GM12878 (cell line): Measurements from ENCODE around the gene CYP4A22. TPM values are rescaled to one million over a fixed set of nuclear protein-coding genes. Genes with fewer than 3 reads are reported as not detected.
"Not testable (repeated sequence)": the region's sequence is repeated elsewhere in the genome, so short reads cannot be mapped to it uniquely, and the experiment has no call there.

ENCODE experiments used
- ATAC-seq: fragments of 200-7000 bp; cut with Tn5 transposase; 3 replicates; pipeline ENCODE4 v1.9.1; 2020; ENCODE audit warnings: mild to moderate bottlenecking, moderate library complexity
- BruUV-seq: library from RNA; stranded (reverse); fragments of 400-500 nt; replicated peaks from 2 replicates; lab custom pipeline; 2021; lab: Mats Ljungman, UMichigan
- CTCF ChIA-PET: fragments of 300-600 bp; sonication (Branson Sonifier 250); formaldehyde crosslinking; extraction: SDS; loops from one replicate; lab custom pipeline; 2021; ENCODE audit warnings: inconsistent platforms; lab: Yijun Ruan, JAX
- POLR2A ChIA-PET: fragments of 350-600 bp; formaldehyde crosslinking; extraction: SDS; loops from one replicate; lab custom pipeline; 2021; ENCODE audit warnings: inconsistent platforms; lab: Charles Lee
- RAD21 ChIA-PET: fragments of 300-600 bp; sonication (Branson Sonifier 250); formaldehyde crosslinking; loops from one replicate; lab custom pipeline; 2023; ENCODE audit warnings: antibody characterized with exemption; ENCODE audit not compliant: unreplicated experiment; lab: Charles Lee
- SMC1A ChIA-PET: fragments of 300-600 bp; sonication (Branson Sonifier 250); formaldehyde crosslinking; loops from one replicate; lab custom pipeline; 2023; ENCODE audit not compliant: unreplicated experiment, uncharacterized antibody; lab: Charles Lee
- DNase-seq: peaks from one replicate; pipeline ENCODE4 v3.0.0-alpha.2; 2011; ENCODE audit warnings: low read depth, low spot score
- FAIRE-seq: peaks from 3 replicates; lab custom pipeline; 2011; peaks lifted over from hg19 to GRCh38; lab: Jason Lieb, UNC
- H2AFZ ChIP-seq: 2 replicates; pipeline ENCODE4 v1.6.0; 2011; ENCODE audit warnings: low read depth, low read length, control low read depth; ENCODE audit not compliant: control insufficient read depth
- H3K27ac ChIP-seq: 2 replicates; pipeline ENCODE4 v1.5.1; 2011; ENCODE audit warnings: control low read depth; ENCODE audit not compliant: control insufficient read depth, insufficient read depth
- H3K27me3 ChIP-seq, 2 experiments: replicated peaks in 1 of 2; 2 replicates each; pipeline versions ENCODE4 v1.6.0 to v1.6.1; 2011; ENCODE audit warnings: low read length in 1 of 2; ENCODE audit not compliant: control insufficient read depth in 2 of 2, insufficient read depth in 2 of 2
- H3K36me3 ChIP-seq, 2 experiments: 2 replicates each; pipeline ENCODE4 v1.5.1; 2011; ENCODE audit warnings: low read length in 1 of 2; ENCODE audit not compliant: control insufficient read depth in 2 of 2, insufficient read depth in 2 of 2
- H3K4me1 ChIP-seq: 2 replicates; pipeline ENCODE4 v1.6.1; 2011; ENCODE audit warnings: mild to moderate bottlenecking, low read length, moderate library complexity, mixed read lengths; ENCODE audit not compliant: control insufficient read depth, insufficient read depth
- H3K4me2 ChIP-seq: 2 replicates; pipeline ENCODE4 v1.6.0; 2011; ENCODE audit warnings: control low read depth; ENCODE audit not compliant: control insufficient read depth, insufficient read depth
- H3K4me3 ChIP-seq: fragments of 200-600 bp; sonication (generic); 2 replicates; pipeline ENCODE4 v1.5.1; 2016
- H3K79me2 ChIP-seq: 2 replicates; pipeline ENCODE4 v1.6.0; 2011; ENCODE audit warnings: low read length; ENCODE audit not compliant: control insufficient read depth, insufficient read depth
- H3K9ac ChIP-seq: 2 replicates; pipeline ENCODE4 v1.8.0; 2011; ENCODE audit warnings: low read length, control low read depth, mixed read lengths; ENCODE audit not compliant: control insufficient read depth, insufficient read depth
- H3K9me3 ChIP-seq: replicated peaks from 3 replicates; pipeline ENCODE4 v1.5.1; 2011; ENCODE audit warnings: mild to moderate bottlenecking, low read length; ENCODE audit not compliant: control insufficient read depth, insufficient read depth
- H4K20me1 ChIP-seq: 2 replicates; pipeline ENCODE4 v1.6.0; 2011; ENCODE audit not compliant: control insufficient read depth, insufficient read depth
- BACH1 ChIP-seq: fragments of 450-650 bp; IDR thresholded peaks from 2 replicates; pipeline ENCODE4 v1.6.1; 2017; ENCODE audit warnings: mild to moderate bottlenecking, borderline replicate concordance
- CBX5 ChIP-seq: sonication (generic); IDR thresholded peaks from 2 replicates; pipeline ENCODE4 v1.6.1; 2016; ENCODE audit warnings: low read depth, moderate library complexity, mild to moderate bottlenecking, inconsistent platforms
- EED ChIP-seq: sonication (generic); IDR thresholded peaks from 2 replicates; pipeline ENCODE4 v1.6.1; 2016; ENCODE audit warnings: antibody characterized with exemption, low read depth
- EGR1 ChIP-seq, 2 experiments: IDR thresholded peaks; 1 replicate in 1 of 2; 2 replicates in 1 of 2; pipeline ENCODE4 v1.6.1; 2011 to 2012; ENCODE audit warnings: low read depth in 2 of 2, low read length in 2 of 2, borderline replicate concordance in 1 of 2, mild to moderate bottlenecking in 1 of 2, moderate library complexity in 1 of 2
- KAT2A ChIP-seq: conservative IDR thresholded peaks from 2 replicates; pipeline ENCODE4 v1.6.1; 2011; ENCODE audit warnings: low read depth, low read length; ENCODE audit not compliant: control insufficient read depth
- MXI1 ChIP-seq: fragments of 150-350 bp; IDR thresholded peaks from 2 replicates; pipeline ENCODE4 v1.6.1; 2011; ENCODE audit warnings: low read depth, mild to moderate bottlenecking, inconsistent platforms, low read length, improper control_type of control experiment
- NR2C2 ChIP-seq: IDR thresholded peaks from 2 replicates; pipeline ENCODE4 v1.6.1; 2011; ENCODE audit warnings: borderline replicate concordance, low read depth; ENCODE audit not compliant: control insufficient read depth, insufficient read length
- POU2F2 ChIP-seq: IDR thresholded peaks from 3 replicates; pipeline ENCODE4 v1.6.1; 2011; ENCODE audit warnings: low read depth, mild to moderate bottlenecking, low read length, borderline replicate concordance
- RUNX3 ChIP-seq: IDR thresholded peaks from 2 replicates; pipeline ENCODE4 v1.6.1; 2012; ENCODE audit warnings: low read length, inconsistent platforms
- SMARCA5 ChIP-seq: fragments of 450-650 bp; IDR thresholded peaks from 2 replicates; pipeline ENCODE4 v1.6.1; 2017; ENCODE audit warnings: mild to moderate bottlenecking
- ZBED1 ChIP-seq: IDR thresholded peaks from 2 replicates; pipeline ENCODE4 v1.6.1; 2016; ENCODE audit warnings: borderline replicate concordance
- ZSCAN29 ChIP-seq: fragments of 450-650 bp; IDR thresholded peaks from 2 replicates; pipeline ENCODE4 v1.6.1; 2017; ENCODE audit warnings: mild to moderate bottlenecking, moderate library complexity
- WGBS: methylation state at CpG from one replicate; pipeline ENCODE4 v1.1.6; 2016; ENCODE audit warnings: low lambda C conversion rate; ENCODE audit not compliant: insufficient replicate concordance, insufficient coverage; ENCODE audit errors: missing lambda C conversion rate; 5-methylcytosine and 5-hydroxymethylcytosine counted together
- in situ Hi-C: fragments of 300-500 bp; cut with MboI; formaldehyde crosslinking; loops from 9 replicates; pipeline ENCODE4 v1.14.3; 2018; ENCODE audit warnings: mixed read lengths
- intact Hi-C: fragments of 100-400 bp; cut with micrococcal nuclease; formaldehyde crosslinking; loops from one replicate; pipeline ENCODE4 v1.14.2; 2022; ENCODE audit not compliant: unreplicated experiment
- polyA plus RNA-seq, 11 experiments: library from polyadenylated mRNA; depleted of rRNA in 4 of 11; unstranded in 6 of 11; stranded (reverse) in 5 of 11; fragments of >200 nt; fragmentation: Nextera tagmentation in 4 of 11; fragmentation: Illumina TruSeq in 1 of 11; extraction: Ambion mirVana in 4 of 11; extraction: Trizol in 1 of 11; gene quantifications; 1 replicate in 1 of 11; 2 replicates in 10 of 11; pipeline versions ENCODE4 v1.2.1 to v1.2.3, GENCODE V29; 2011 to 2016; ENCODE audit warnings: inconsistent platforms in 2 of 11, missing spikeins in 2 of 11, low read depth in 1 of 11
- total RNA-seq, 4 experiments: library from RNA; depleted of rRNA in 3 of 4; stranded (reverse); fragments of >200 nt in 3 of 4; fragmentation: Illumina TruSeq in 1 of 4; extraction: Trizol in 1 of 4; gene quantifications; 2 replicates each; pipeline versions ENCODE4 v1.2.1 to v1.2.3, GENCODE V29; 2013 to 2021
- TF ChIP-seq, protein P1 (sequence below): IDR thresholded peaks from 2 replicates; pipeline ENCODE4 v1.6.1; 2011; ENCODE audit warnings: low read depth, low read length, improper control_type of control experiment, borderline replicate concordance
- TF ChIP-seq, protein P2 (sequence below): fragments of 450-650 bp; IDR thresholded peaks from 2 replicates; pipeline ENCODE4 v1.6.1; 2017; ENCODE audit warnings: borderline replicate concordance

CYP4A22 gene
- total and polyA plus RNA-seq, 10 of the 15 experiments (the other 5 are each of a cell fraction or from before 2014, with no cell fraction given): not detected

DNA sequence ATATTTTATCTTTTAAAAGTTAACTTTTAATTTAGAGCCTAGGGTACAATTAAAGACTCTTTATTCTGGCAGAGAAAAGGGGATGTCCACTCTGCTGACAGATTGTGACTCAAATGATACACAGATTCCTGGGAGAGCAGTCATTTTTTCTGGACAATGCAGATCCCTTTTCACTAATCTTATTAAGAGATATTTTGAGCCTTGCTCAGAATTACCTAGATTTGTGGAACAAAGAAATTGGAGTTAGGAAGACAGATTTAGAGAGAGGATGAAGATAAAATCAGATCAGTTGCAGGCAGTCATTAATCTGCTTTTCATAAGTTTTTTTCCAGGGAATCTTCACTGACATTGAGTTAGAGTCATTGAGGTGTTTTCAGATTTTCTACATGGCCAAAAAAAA, 27.8 kb upstream of the CYP4A22 start:
- H3K27me3 ChIP-seq, POLR2A ChIA-PET, BruUV-seq, H3K9ac ChIP-seq, ATAC-seq, RAD21 ChIA-PET, H2AFZ ChIP-seq, in situ Hi-C loops, SMC1A ChIA-PET, H3K4me1 ChIP-seq, H3K79me2 ChIP-seq, H3K36me3 ChIP-seq, H4K20me1 ChIP-seq, intact Hi-C loops, FAIRE-seq, CTCF ChIA-PET, H3K9me3 ChIP-seq, H3K27ac ChIP-seq, DNase-seq, H3K4me3 ChIP-seq, H3K4me2 ChIP-seq: not testable (repeated sequence)

DNA sequence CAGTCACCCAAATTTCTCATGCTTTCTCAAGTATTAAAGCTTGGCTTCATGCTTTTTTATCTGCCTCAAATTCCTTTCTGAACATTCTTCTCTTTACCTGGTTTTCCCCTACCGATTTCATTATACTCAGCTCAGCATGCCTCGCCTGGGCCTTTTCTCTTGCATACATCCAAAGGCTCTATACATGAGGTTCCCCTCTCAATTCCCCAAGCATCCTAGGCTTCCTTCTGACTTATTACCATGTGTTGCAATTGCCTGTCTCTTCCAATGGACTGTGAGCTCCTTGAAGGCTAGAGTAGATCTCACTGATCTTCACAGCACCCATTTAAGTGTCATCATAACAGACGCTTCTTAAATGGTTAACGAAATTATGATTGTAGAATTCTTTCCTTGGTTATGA, 24.1 kb upstream of the CYP4A22 start:
- no peak for TF ChIP-seq CBX5
- no peak for TF ChIP-seq EGR1 (IDR thresholded peaks at IDR 0.05; ENCODE audit: borderline replicate concordance in 1 of 2, low read depth in 2 of 2, low read length in 2 of 2)
- TF ChIP-seq NR2C2: no peak
- no peak for TF ChIP-seq KAT2A
- TF ChIP-seq, protein P1, sequence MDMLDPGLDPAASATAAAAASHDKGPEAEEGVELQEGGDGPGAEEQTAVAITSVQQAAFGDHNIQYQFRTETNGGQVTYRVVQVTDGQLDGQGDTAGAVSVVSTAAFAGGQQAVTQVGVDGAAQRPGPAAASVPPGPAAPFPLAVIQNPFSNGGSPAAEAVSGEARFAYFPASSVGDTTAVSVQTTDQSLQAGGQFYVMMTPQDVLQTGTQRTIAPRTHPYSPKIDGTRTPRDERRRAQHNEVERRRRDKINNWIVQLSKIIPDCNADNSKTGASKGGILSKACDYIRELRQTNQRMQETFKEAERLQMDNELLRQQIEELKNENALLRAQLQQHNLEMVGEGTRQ: no peak
- TF ChIP-seq ZBED1: no peak
- TF ChIP-seq RUNX3: no peak
- no peak for TF ChIP-seq EED
- TF ChIP-seq, protein P2, sequence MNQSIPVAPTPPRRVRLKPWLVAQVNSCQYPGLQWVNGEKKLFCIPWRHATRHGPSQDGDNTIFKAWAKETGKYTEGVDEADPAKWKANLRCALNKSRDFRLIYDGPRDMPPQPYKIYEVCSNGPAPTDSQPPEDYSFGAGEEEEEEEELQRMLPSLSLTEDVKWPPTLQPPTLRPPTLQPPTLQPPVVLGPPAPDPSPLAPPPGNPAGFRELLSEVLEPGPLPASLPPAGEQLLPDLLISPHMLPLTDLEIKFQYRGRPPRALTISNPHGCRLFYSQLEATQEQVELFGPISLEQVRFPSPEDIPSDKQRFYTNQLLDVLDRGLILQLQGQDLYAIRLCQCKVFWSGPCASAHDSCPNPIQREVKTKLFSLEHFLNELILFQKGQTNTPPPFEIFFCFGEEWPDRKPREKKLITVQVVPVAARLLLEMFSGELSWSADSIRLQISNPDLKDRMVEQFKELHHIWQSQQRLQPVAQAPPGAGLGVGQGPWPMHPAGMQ: no peak
- no peak for TF ChIP-seq SMARCA5
- no peak for TF ChIP-seq POU2F2
- no peak for TF ChIP-seq MXI1
- no peak for TF ChIP-seq ZSCAN29
- TF ChIP-seq BACH1: no peak
- TF ChIP-seq, all 136 proteins: peak for 0
- DNase-seq (no peak), FAIRE-seq (no peak), ATAC-seq (no peak)
- BruUV-seq: no TSS peak
- in situ Hi-C loops (no loop called here), intact Hi-C loops (no loop called here)
- ChIA-PET POLR2A (no interaction called here), CTCF (interaction anchor here (0.5 kb wide), 1 partner anchor 198 kb away, joined by 3 read pairs; no protein-coding TSS in a partner anchor), SMC1A (no interaction called here), RAD21 (no interaction called here)
- H3K27me3 ChIP-seq: no peaks in the 10 kb centered on the region; a peak in 1 of 4 replicates
- H3K4me3 ChIP-seq: no peak overlapping the region
- no peaks in the 10 kb centered on the region for H3K4me1 ChIP-seq
- 47% methylated on average over 4 of the region's 4 CpGs for WGBS
- H3K36me3 ChIP-seq: no peaks in the 10 kb centered on the region
- no peak overlapping the region for H3K9ac ChIP-seq
- H3K9me3 ChIP-seq: no peaks in the 10 kb centered on the region
- H3K79me2 ChIP-seq: no peaks in the 10 kb centered on the region
- no peak overlapping the region for H3K4me2 ChIP-seq
- H3K27ac ChIP-seq: no peak overlapping the region
- H4K20me1 ChIP-seq: no peaks in the 10 kb centered on the region
- H2AFZ ChIP-seq: no peak overlapping the region
